Measurements from ENCODE around the gene RPUSD3. TPM values are rescaled to one million over a fixed set of nuclear protein-coding genes. Genes with fewer than 3 reads are reported as not detected.

RPUSD3 gene
- total and polyA plus RNA-seq, 9 of the 15 experiments (the other 6 are each of a cell fraction or from before 2014, with no cell fraction given) = 13.8 to 99.0 (median 59.3) TPM

- TF ChIP-seq, protein P1, sequence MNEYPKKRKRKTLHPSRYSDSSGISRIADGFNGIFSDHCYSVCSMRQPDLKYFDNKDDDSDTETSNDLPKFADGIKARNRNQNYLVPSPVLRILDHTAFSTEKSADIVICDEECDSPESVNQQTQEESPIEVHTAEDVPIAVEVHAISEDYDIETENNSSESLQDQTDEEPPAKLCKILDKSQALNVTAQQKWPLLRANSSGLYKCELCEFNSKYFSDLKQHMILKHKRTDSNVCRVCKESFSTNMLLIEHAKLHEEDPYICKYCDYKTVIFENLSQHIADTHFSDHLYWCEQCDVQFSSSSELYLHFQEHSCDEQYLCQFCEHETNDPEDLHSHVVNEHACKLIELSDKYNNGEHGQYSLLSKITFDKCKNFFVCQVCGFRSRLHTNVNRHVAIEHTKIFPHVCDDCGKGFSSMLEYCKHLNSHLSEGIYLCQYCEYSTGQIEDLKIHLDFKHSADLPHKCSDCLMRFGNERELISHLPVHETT (CRISPR knock-in tag; conservative IDR thresholded peaks at IDR 0.05 in 1 of 2, IDR thresholded peaks at IDR 0.05 in 1 of 2) = peak in 1 of 2 experiments; percentile 60; a peak in 2 of 4 replicates
- TF ChIP-seq RFX7 (CRISPR knock-in tag; IDR thresholded peaks at IDR 0.05) (no peak), ZNF561 (CRISPR knock-in tag; conservative IDR thresholded peaks at IDR 0.05) (no peak), EHMT2 (IDR thresholded peaks at IDR 0.05) (peak; percentile 23; the same call in 1 of the 2 replicates), PHTF2 (CRISPR knock-in tag; IDR thresholded peaks at IDR 0.05) (no peak), NFE2L1 (tag; IDR thresholded peaks at IDR 0.05; ENCODE audit: borderline replicate concordance, low read depth) (no peak), FOXO4 (CRISPR knock-in tag; IDR thresholded peaks at IDR 0.05) (no peak), HES1 (IDR thresholded peaks at IDR 0.05; ENCODE audit: low read depth) (no peak), SUPT5H (IDR thresholded peaks at IDR 0.05) (no peak), ZNF140 (CRISPR knock-in tag; IDR thresholded peaks at IDR 0.05) (no peak), POLR2A (conservative IDR thresholded peaks at IDR 0.05) (no peak), MTA3 (IDR thresholded peaks at IDR 0.05; ENCODE audit: borderline replicate concordance) (no peak; the same call in 1 of the 2 replicates), ZNF57 (CRISPR knock-in tag; IDR thresholded peaks at IDR 0.05) (no peak), RBBP5 (IDR thresholded peaks at IDR 0.05; ENCODE audit: borderline replicate concordance, insufficient read depth, low read length, poor library complexity, severe bottlenecking) (peak; percentile 23), GATA2 (CRISPR knock-in tag; IDR thresholded peaks at IDR 0.05) (peak; percentile 81), POLR2AphosphoS5 (IDR thresholded peaks at IDR 0.05; ENCODE audit: control insufficient read depth, insufficient read depth, low read depth, low read length) (peak; percentile 69; the same call in 1 of the 2 replicates), MCM3 (IDR thresholded peaks at IDR 0.05) (no peak), TCF15 (CRISPR knock-in tag; IDR thresholded peaks at IDR 0.05) (no peak), RFX5 (IDR thresholded peaks at IDR 0.05; ENCODE audit: low read depth, low read length) (no peak), TAF9B (IDR thresholded peaks at IDR 0.05; ENCODE audit: partially characterized antibody) (no peak)
- TF ChIP-seq, protein P2, sequence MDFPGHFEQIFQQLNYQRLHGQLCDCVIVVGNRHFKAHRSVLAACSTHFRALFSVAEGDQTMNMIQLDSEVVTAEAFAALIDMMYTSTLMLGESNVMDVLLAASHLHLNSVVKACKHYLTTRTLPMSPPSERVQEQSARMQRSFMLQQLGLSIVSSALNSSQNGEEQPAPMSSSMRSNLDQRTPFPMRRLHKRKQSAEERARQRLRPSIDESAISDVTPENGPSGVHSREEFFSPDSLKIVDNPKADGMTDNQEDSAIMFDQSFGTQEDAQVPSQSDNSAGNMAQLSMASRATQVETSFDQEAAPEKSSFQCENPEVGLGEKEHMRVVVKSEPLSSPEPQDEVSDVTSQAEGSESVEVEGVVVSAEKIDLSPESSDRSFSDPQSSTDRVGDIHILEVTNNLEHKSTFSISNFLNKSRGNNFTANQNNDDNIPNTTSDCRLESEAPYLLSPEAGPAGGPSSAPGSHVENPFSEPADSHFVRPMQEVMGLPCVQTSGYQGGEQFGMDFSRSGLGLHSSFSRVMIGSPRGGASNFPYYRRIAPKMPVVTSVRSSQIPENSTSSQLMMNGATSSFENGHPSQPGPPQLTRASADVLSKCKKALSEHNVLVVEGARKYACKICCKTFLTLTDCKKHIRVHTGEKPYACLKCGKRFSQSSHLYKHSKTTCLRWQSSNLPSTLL (IDR thresholded peaks at IDR 0.05) = no peak
- TF ChIP-seq, protein P3, sequence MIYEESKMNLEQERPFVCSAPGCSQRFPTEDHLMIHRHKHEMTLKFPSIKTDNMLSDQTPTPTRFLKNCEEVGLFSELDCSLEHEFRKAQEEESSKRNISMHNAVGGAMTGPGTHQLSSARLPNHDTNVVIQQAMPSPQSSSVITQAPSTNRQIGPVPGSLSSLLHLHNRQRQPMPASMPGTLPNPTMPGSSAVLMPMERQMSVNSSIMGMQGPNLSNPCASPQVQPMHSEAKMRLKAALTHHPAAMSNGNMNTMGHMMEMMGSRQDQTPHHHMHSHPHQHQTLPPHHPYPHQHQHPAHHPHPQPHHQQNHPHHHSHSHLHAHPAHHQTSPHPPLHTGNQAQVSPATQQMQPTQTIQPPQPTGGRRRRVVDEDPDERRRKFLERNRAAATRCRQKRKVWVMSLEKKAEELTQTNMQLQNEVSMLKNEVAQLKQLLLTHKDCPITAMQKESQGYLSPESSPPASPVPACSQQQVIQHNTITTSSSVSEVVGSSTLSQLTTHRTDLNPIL (CRISPR knock-in tag; IDR thresholded peaks at IDR 0.05) = no peak
These were observed 40.9 kb upstream of the RPUSD3 start (continued) for GRCh38 chr3:9884555-9885165.

Measured in K562 (cell line).